Glomerular visceral epithelial cell (primary cell): ENCODE measurements around the gene PTPRN2.
"Not testable (repeated sequence)": the region's sequence is repeated elsewhere in the genome, so short reads cannot be mapped to it uniquely, and the experiment has no call there.

Experiments
- DNase-seq: peaks from one replicate; pipeline ENCODE4 v3.0.0-alpha.2; 2016; ENCODE audit errors: extremely low spot score

PTPRN2 gene

GRCh38 chr7:158550886-158551452, 36.7 kb downstream of the PTPRN2 start:
- DNase-seq, result no peak

GRCh38 chr7:158550394-158550700, 37.3 kb downstream of the PTPRN2 start:
- no peak for DNase-seq

GRCh38 chr7:158549616-158550393, 37.8 kb downstream of the PTPRN2 start:
- DNase-seq, result no peak

- DNase-seq, result no peak
Observed at GRCh38 chr7:158549176-158549615, 38.4 kb downstream of the PTPRN2 start.

GRCh38 chr7:158548726-158549125, 38.9 kb downstream of the PTPRN2 start:
- no peak for DNase-seq

- DNase-seq, result no peak
Observed at GRCh38 chr7:158547817-158548216, 39.8 kb downstream of the PTPRN2 start.

- DNase-seq, result no peak
Observed at GRCh38 chr7:158546626-158547025, 41.0 kb downstream of the PTPRN2 start.

GRCh38 chr7:158546214-158546613, 41.4 kb downstream of the PTPRN2 start:
- no peak for DNase-seq

GRCh38 chr7:158544708-158545107, 42.9 kb downstream of the PTPRN2 start:
- DNase-seq, result no peak

- no peak for DNase-seq
Observed at GRCh38 chr7:158543840-158544239, 43.8 kb downstream of the PTPRN2 start.

GRCh38 chr7:158542651-158543566, 44.7 kb downstream of the PTPRN2 start:
- DNase-seq, result no peak

- DNase-seq, result no peak
Observed at GRCh38 chr7:158541346-158542010, 46.1 kb downstream of the PTPRN2 start.

GRCh38 chr7:158539711-158540146, 47.9 kb downstream of the PTPRN2 start:
- no peak for DNase-seq

- no peak for DNase-seq
Observed at GRCh38 chr7:158538156-158538946, 49.3 kb downstream of the PTPRN2 start.

- no peak for DNase-seq
Observed at GRCh38 chr7:158537516-158537882, 50.1 kb downstream of the PTPRN2 start.

- no peak for DNase-seq
Observed at GRCh38 chr7:158536871-158537515, 50.6 kb downstream of the PTPRN2 start.

GRCh38 chr7:158535079-158535478, 52.5 kb downstream of the PTPRN2 start:
- no peak for DNase-seq

- DNase-seq, result no peak
Observed at GRCh38 chr7:158534598-158534997, 53.0 kb downstream of the PTPRN2 start.

- not testable (repeated sequence) for DNase-seq
Observed at GRCh38 chr7:158534134-158534515, 53.5 kb downstream of the PTPRN2 start.

GRCh38 chr7:158533386-158534133, 54.1 kb downstream of the PTPRN2 start:
- DNase-seq, result no peak
